IMR-90 (cell line): ENCODE data around the gene ELOVL1. TPM values are rescaled to one million over a fixed set of nuclear protein-coding genes. Genes with fewer than 3 reads are reported as not detected.

Source experiments
- ATAC-seq: fragments of 200-7000 bp; cut with Tn5 transposase; 2 replicates; pipeline ENCODE4 v1.9.1; 2020; ENCODE audit warnings: low read depth, mild to moderate bottlenecking, moderate library complexity
- BruUV-seq: library from RNA; stranded (reverse); fragments of 400-500 nt; replicated peaks from 2 replicates; lab custom pipeline; 2021; lab: Mats Ljungman, UMichigan
- CTCF ChIA-PET: fragments of 300-600 bp; formaldehyde crosslinking; extraction: SDS; loops from one replicate; lab custom pipeline; 2021; ENCODE audit warnings: antibody characterized with exemption; lab: Yijun Ruan, JAX
- POLR2A ChIA-PET: fragments of 300-600 bp; sonication (Branson Sonifier 250); formaldehyde crosslinking; loops from one replicate; lab custom pipeline; 2022; ENCODE audit warnings: antibody characterized with exemption; ENCODE audit not compliant: unreplicated experiment; lab: Charles Lee
- DNase-seq: peaks from one replicate; pipeline ENCODE4 v3.0.0; 2013
- H2AFZ ChIP-seq: replicated peaks from 2 replicates; pipeline ENCODE3; 2013; ENCODE audit warnings: low read length, mild to moderate bottlenecking; ENCODE audit not compliant: poor library complexity
- H2AK5ac ChIP-seq: 2 replicates; pipeline ENCODE4 v1.6.1; 2013; ENCODE audit warnings: low read depth, low read length, inconsistent platforms
- H2AK9ac ChIP-seq: replicated peaks from 2 replicates; pipeline ENCODE3; 2013; ENCODE audit warnings: mild to moderate bottlenecking, low read depth, low read length, moderate library complexity; ENCODE audit not compliant: poor library complexity
- H2BK120ac ChIP-seq: 2 replicates; pipeline ENCODE4 v1.6.1; 2013; ENCODE audit warnings: low read depth, low read length, inconsistent platforms
- H2BK15ac ChIP-seq: 3 replicates; pipeline ENCODE4 v1.6.1; 2013; ENCODE audit warnings: low read depth, low read length, inconsistent platforms
- H2BK20ac ChIP-seq: 2 replicates; pipeline ENCODE4 v1.6.1; 2013; ENCODE audit warnings: low read depth, mild to moderate bottlenecking, inconsistent platforms, low read length, moderate library complexity
- H2BK5ac ChIP-seq: 2 replicates; pipeline ENCODE4 v1.6.1; 2013; ENCODE audit warnings: mild to moderate bottlenecking, low read depth, low read length, inconsistent platforms; ENCODE audit not compliant: poor library complexity, severe bottlenecking
- H3K14ac ChIP-seq: replicated peaks from 2 replicates; pipeline ENCODE4 v1.6.1; 2013; ENCODE audit warnings: low read depth, low read length, inconsistent platforms
- H3K18ac ChIP-seq: 2 replicates; pipeline ENCODE4 v1.6.1; 2013; ENCODE audit warnings: low read depth, low read length, control low read depth
- H3K23ac ChIP-seq: 2 replicates; pipeline ENCODE4 v1.6.1; 2013; ENCODE audit warnings: low read depth, low read length, inconsistent platforms
- H3K27ac ChIP-seq: 2 replicates; pipeline ENCODE4 v1.5.1; 2013; ENCODE audit warnings: mild to moderate bottlenecking, control low read depth, low read length; ENCODE audit not compliant: insufficient read depth
- H3K27me3 ChIP-seq: 2 replicates; pipeline ENCODE4 v1.6.1; 2013; ENCODE audit warnings: low read length; ENCODE audit not compliant: control insufficient read depth, insufficient read depth
- H3K36me3 ChIP-seq: 2 replicates; pipeline ENCODE4 v1.6.1; 2013; ENCODE audit warnings: low read length, mixed read lengths; ENCODE audit not compliant: control insufficient read depth, insufficient read depth
- H3K4ac ChIP-seq: 2 replicates; pipeline ENCODE4 v1.6.1; 2013; ENCODE audit warnings: low read depth, low read length, inconsistent platforms
- H3K4me1 ChIP-seq: 2 replicates; pipeline ENCODE4 v1.6.1; 2013; ENCODE audit warnings: low read length, mixed read lengths; ENCODE audit not compliant: control insufficient read depth, insufficient read depth
- H3K4me2 ChIP-seq: 2 replicates; pipeline ENCODE4 v1.6.1; 2013; ENCODE audit warnings: low read depth, mild to moderate bottlenecking, control low read depth, low read length, moderate library complexity
- H3K4me3 ChIP-seq: 2 replicates; pipeline ENCODE4 v1.5.1; 2013; ENCODE audit warnings: low read depth, mild to moderate bottlenecking, control low read depth, low read length, moderate library complexity; ENCODE audit not compliant: insufficient read depth
- H3K56ac ChIP-seq: 2 replicates; pipeline ENCODE4 v1.6.1; 2013; ENCODE audit warnings: low read length, inconsistent platforms; ENCODE audit not compliant: insufficient read depth; ENCODE audit errors: extremely low read depth
- H3K79me1 ChIP-seq, 2 experiments: 2 replicates each; pipeline ENCODE4 v1.6.1; 2013; ENCODE audit warnings: low read length in 2 of 2, inconsistent platforms in 1 of 2, low read depth in 1 of 2
- H3K9ac ChIP-seq: 2 replicates; pipeline ENCODE4 v1.6.1; 2013; ENCODE audit warnings: low read depth, low read length, control low read depth
- H3K9me1 ChIP-seq: 2 replicates; pipeline ENCODE4 v1.6.1; 2013; ENCODE audit warnings: low read length, inconsistent platforms; ENCODE audit not compliant: insufficient read depth
- H3K9me3 ChIP-seq: 2 replicates; pipeline ENCODE4 v1.6.1; 2013; ENCODE audit warnings: low read length; ENCODE audit not compliant: control insufficient read depth, insufficient read depth
- H4K20me1 ChIP-seq: 2 replicates; pipeline ENCODE4 v1.6.1; 2013; ENCODE audit warnings: low read length, inconsistent platforms; ENCODE audit not compliant: insufficient read depth
- H4K5ac ChIP-seq: 2 replicates; pipeline ENCODE4 v1.6.1; 2013; ENCODE audit warnings: mild to moderate bottlenecking, low read depth, low read length, control low read depth
- H4K8ac ChIP-seq, 2 experiments: 2 replicates each; pipeline ENCODE4 v1.6.1; 2013; ENCODE audit warnings: low read depth in 2 of 2, low read length in 2 of 2, control low read depth in 1 of 2, inconsistent platforms in 1 of 2
- H4K91ac ChIP-seq: 2 replicates; pipeline ENCODE4 v1.6.1; 2013; ENCODE audit warnings: low read depth, low read length, inconsistent platforms; ENCODE audit not compliant: insufficient read depth
- CHD1 ChIP-seq: IDR thresholded peaks from 2 replicates; pipeline ENCODE4 v1.6.1; 2012; ENCODE audit warnings: low read depth, low read length, improper control_type of control experiment
- ELK1 ChIP-seq: fragments of 150-350 bp; IDR thresholded peaks from 2 replicates; pipeline ENCODE4 v1.6.1; 2016; ENCODE audit warnings: low read depth, mild to moderate bottlenecking, low read length, moderate library complexity, borderline replicate concordance
- MAFK ChIP-seq: IDR thresholded peaks from 2 replicates; pipeline ENCODE4 v1.6.1; 2012; ENCODE audit warnings: low read depth, low read length, improper control_type of control experiment
- MAZ ChIP-seq: IDR thresholded peaks from 2 replicates; pipeline ENCODE4 v1.6.1; 2012; ENCODE audit warnings: low read depth, mild to moderate bottlenecking, low read length, improper control_type of control experiment, moderate library complexity, borderline replicate concordance
- MXI1 ChIP-seq: IDR thresholded peaks from 2 replicates; pipeline ENCODE4 v1.6.1; 2012; ENCODE audit warnings: low read depth, mild to moderate bottlenecking, low read length, moderate library complexity, borderline replicate concordance
- NFE2L2 ChIP-seq: fragments of 150-350 bp; IDR thresholded peaks from 2 replicates; pipeline ENCODE4 v1.6.1; 2016; ENCODE audit warnings: low read depth, mild to moderate bottlenecking, low read length
- RCOR1 ChIP-seq: IDR thresholded peaks from 2 replicates; pipeline ENCODE4 v1.6.1; 2012; ENCODE audit warnings: mild to moderate bottlenecking, low read length, improper control_type of control experiment; ENCODE audit not compliant: insufficient replicate concordance
- SMC3 ChIP-seq: fragments of 150-350 bp; IDR thresholded peaks from 2 replicates; pipeline ENCODE4 v1.6.1; 2016; ENCODE audit warnings: low read depth, mild to moderate bottlenecking, antibody characterized with exemption, low read length, moderate library complexity
- USF2 ChIP-seq: fragments of 150-350 bp; IDR thresholded peaks from 2 replicates; pipeline ENCODE4 v1.6.1; 2017; ENCODE audit warnings: mild to moderate bottlenecking, antibody characterized with exemption, low read length, low read depth
- whole genome bisulfite sequencing, 2 experiments: methylation state at CpG; one replicate each; pipeline versions ENCODE4 v1.1.5 to v1.1.7; 2013; ENCODE audit warnings: missing lambda C conversion rate in 2 of 2; ENCODE audit not compliant: insufficient read length in 1 of 2; ENCODE audit errors: extremely low coverage in 2 of 2; 5-methylcytosine and 5-hydroxymethylcytosine counted together
- dilution Hi-C: fragments of 300-500 bp; cut with HindIII; formaldehyde crosslinking; loops from one replicate; pipeline ENCODE4 v1.14.3; 2018; ENCODE audit warnings: low sequenced_read_pairs; ENCODE audit not compliant: unreplicated experiment
- in situ Hi-C: fragments of 300-500 bp; cut with MboI; formaldehyde crosslinking; loops from 3 replicates; pipeline ENCODE4 v1.14.3; 2019; ENCODE audit warnings: low sequenced_read_pairs, inconsistent platforms, mixed read lengths
- intact Hi-C: fragments of 100-400 bp; cut with micrococcal nuclease; formaldehyde crosslinking; loops from 2 replicates; pipeline ENCODE4 v1.10.0; 2022
- polyA plus RNA-seq, 3 experiments: library from polyadenylated mRNA; depleted of rRNA; stranded (reverse); fragments of >200 nt; gene quantifications; 2 replicates each; pipeline ENCODE4 v1.2.3, GENCODE V29; 2012; ENCODE audit warnings: low replicate concordance in 1 of 3
- total RNA-seq: library from RNA; depleted of rRNA; stranded (reverse); fragments of >200 nt; gene quantifications from 2 replicates; pipeline ENCODE4 v1.2.3, GENCODE V29; 2012

Gene ELOVL1
- total and polyA plus RNA-seq, 2 of the 4 experiments (the other 2 are of a cell fraction) = 88.9 to 211 TPM

DNA sequence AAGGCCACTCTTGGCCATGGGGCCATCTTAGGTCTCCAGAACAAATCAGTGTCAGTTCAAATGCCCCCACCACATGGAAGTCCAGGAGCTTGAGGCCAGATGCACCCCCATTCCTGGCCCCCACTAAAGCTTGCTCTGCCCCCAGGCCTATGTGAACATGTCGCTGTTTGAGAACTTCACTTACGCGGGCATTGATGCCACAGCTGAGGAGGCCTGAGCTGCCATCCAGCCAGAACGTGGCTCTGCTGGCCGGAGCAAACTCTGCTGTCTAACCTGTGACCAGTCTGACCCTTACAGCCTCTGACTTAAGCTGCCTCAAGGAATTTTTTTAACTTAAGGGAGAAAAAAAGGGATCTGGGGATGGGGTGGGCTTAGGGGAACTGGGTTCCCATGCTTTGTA, 45.3 kb downstream of the ELOVL1 start:
- dilution Hi-C loops = no loop called here
- ATAC-seq = no peak
- Histone ChIP-seq H3K56ac (no peak overlapping the region), H3K4me3 (no peak overlapping the region), H3K27ac (no peak overlapping the region), H2AK9ac (no peak overlapping the region), H3K9me1 (no peaks in the 10 kb centered on the region; the same call in 1 of the 2 replicates), H4K91ac (no peak overlapping the region), H2BK20ac (no peak overlapping the region), H3K4me1 (peaks cover 6% of the 10 kb centered on the region), H2AFZ (peak overlapping the region; percentile 61), H4K8ac (no peak overlapping the region), H3K79me1 (no peaks in the 10 kb centered on the region), H2AK5ac (no peak overlapping the region), H2BK15ac (no peak overlapping the region), H3K4ac (no peak overlapping the region), H3K14ac (no peak overlapping the region), H3K36me3 (no peaks in the 10 kb centered on the region), H2BK120ac (no peak overlapping the region), H3K9me3 (no peaks in the 10 kb centered on the region), H3K18ac (no peak overlapping the region), H3K27me3 (no peaks in the 10 kb centered on the region), H3K4me2 (no peak overlapping the region), H4K5ac (no peak overlapping the region), H2BK5ac (no peak overlapping the region), H3K9ac (no peak overlapping the region), H3K23ac (no peak overlapping the region), H4K20me1 (no peaks in the 10 kb centered on the region)
- in situ Hi-C loops = no loop called here
- no peak for DNase-seq
- TF ChIP-seq CHD1 (no peak), USF2 (no peak), SMC3 (no peak), MAZ (no peak), MAFK (no peak), RCOR1 (no peak), ELK1 (no peak), MXI1 (no peak), NFE2L2 (no peak)
- no CpG with 5 or more reads among the region's 5 CpGs for WGBS, 2 experiments
- CTCF ChIA-PET = no interaction called here
- POLR2A ChIA-PET = no interaction called here
- intact Hi-C loops = no loop called here
- BruUV-seq = no TSS peak
